ENCODE data around the gene FAM171A1. TPM values are rescaled to one million over a fixed set of nuclear protein-coding genes. Genes with fewer than 3 reads are reported as not detected.
A peak's percentile ranks its signal among the peaks of the same experiment; 100 is the strongest.

The FAM171A1 gene
- total and polyA plus RNA-seq, 2 donors (not counting 3 experiments of a cell fraction or from before 2014, with no cell fraction given): 56.3 to 75.8 TPM

GRCh38 chr10:15316871-15317464 is 54.1 kb downstream of the FAM171A1 start:
- Histone ChIP-seq H3K9ac (replicated peaks; ENCODE audit: extremely low read depth, insufficient read depth, low read length) (no peak overlapping the region), H3K27me3 (ENCODE audit: control insufficient read depth in 2 of 2, insufficient read depth in 2 of 2, low read length in 2 of 2) (no peaks in the 10 kb centered on the region), H3K27ac (ENCODE audit: insufficient read depth, low read depth, low read length) (peak overlapping the region; percentile 15), H4K20me1 (replicated peaks; ENCODE audit: control insufficient read depth, extremely low read depth, insufficient read depth, low read length) (no peaks in the 10 kb centered on the region), H3K79me2 (ENCODE audit: control insufficient read depth, insufficient read depth, low read length) (peaks cover 67% of the 10 kb centered on the region), H3K36me3 (ENCODE audit: control insufficient read depth in 2 of 2, extremely low read depth in 1 of 2, insufficient read depth in 2 of 2, low read length in 2 of 2) (no peaks in the 10 kb centered on the region), H2AFZ (ENCODE audit: low read depth, low read length) (no peak overlapping the region), H3K4me3 (replicated peaks in 1 of 3; ENCODE audit: insufficient read depth in 1 of 3, low read depth in 1 of 3, low read length in 3 of 3) (no peak overlapping the region), H3K4me1 (ENCODE audit: control insufficient read depth, extremely low read depth, insufficient read depth, low read length) (peaks cover 29% of the 10 kb centered on the region), H3K9me3 (replicated peaks; ENCODE audit: control insufficient read depth, insufficient read depth, low read length) (no peaks in the 10 kb centered on the region), H3K9me1 (replicated peaks; ENCODE audit: control insufficient read depth, extremely low read depth, insufficient read depth, low read length) (no peaks in the 10 kb centered on the region), H3K4me2 (ENCODE audit: insufficient read depth, low read length) (no peak overlapping the region)
- no TSS peak for BruUV-seq (replicated peaks)
- ChIA-PET CTCF (interaction anchor here (1.1 kb wide), 1 partner anchor 54 kb away, joined by 4 read pairs; the partner anchor contains the start of gene FAM171A1), POLR2A (no interaction called here)
- intact Hi-C loops (cut with micrococcal nuclease) (no loop called here), dilution Hi-C loops (cut with MboI; ENCODE audit: extremely low pct_ligation_motif_present, low sequenced_read_pairs) (no loop called here)
- FAIRE-seq (no peak), DNase-seq (ENCODE audit: low read depth, low spot score) (peak; percentile 55)
- no peak for TF ChIP-seq GATA2 (IDR thresholded peaks at IDR 0.05; ENCODE audit: insufficient read depth, insufficient read length, low read depth, low read length)
- no peak for TF ChIP-seq EZH2 (IDR thresholded peaks at IDR 0.05; ENCODE audit: borderline replicate concordance, low read depth, low read length, severe bottlenecking)
- TF ChIP-seq MYC (IDR thresholded peaks at IDR 0.05; ENCODE audit: low read depth, low read length): no peak
- TF ChIP-seq CTCF (IDR thresholded peaks at IDR 0.05; ENCODE audit: extremely low read depth in 1 of 2, insufficient read depth in 1 of 2, low read depth in 1 of 2, low read length in 2 of 2): no peak
- no peak for TF ChIP-seq POLR2A (IDR thresholded peaks at IDR 0.05; ENCODE audit: low read depth, low read length)
- TF ChIP-seq POLR2AphosphoS5 (IDR thresholded peaks at IDR 0.05; ENCODE audit: insufficient read depth, low read depth, low read length): no peak
- no peak for TF ChIP-seq JUN (IDR thresholded peaks at IDR 0.05; ENCODE audit: borderline replicate concordance, insufficient read depth, insufficient read length, low read depth)
- no peak for TF ChIP-seq FOS (IDR thresholded peaks at IDR 0.05; ENCODE audit: borderline replicate concordance, insufficient read depth, low read length)

All from endothelial cell of umbilical vein (primary cell).